ENCODE results near the gene ITPR1. TPM values are rescaled to one million over a fixed set of nuclear protein-coding genes. Genes with fewer than 3 reads are reported as not detected.

The ITPR1 gene
- total and polyA plus RNA-seq, 12 donors, result 9.7 to 40.3 (median 18.8) TPM

DNA sequence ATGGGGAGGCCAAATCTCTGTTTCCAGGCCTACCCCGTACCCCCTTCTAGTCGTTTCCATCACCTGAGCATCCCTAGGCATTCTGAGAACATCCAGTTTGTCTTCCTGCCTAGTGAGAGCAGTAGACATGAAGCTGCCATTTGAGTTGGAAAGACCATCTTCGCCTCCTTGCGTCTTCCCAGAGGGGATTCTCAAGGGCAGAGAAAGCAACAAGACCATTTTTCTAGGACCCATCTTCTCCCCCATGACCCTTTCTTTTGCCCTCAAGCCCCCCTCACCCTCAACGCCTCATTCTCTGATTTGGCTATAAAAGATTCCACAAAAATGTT is 337.4 kb downstream of the ITPR1 start:
- Histone ChIP-seq H3K4me1 (peaks cover 10 to 86% (median 36%) of the 10 kb centered on the region in 9 donors), H3K36me3 (peaks cover 0 to 27% (median 0%) of the 10 kb centered on the region in 9 donors), H3K9me3 (no peaks in the 10 kb centered on the region), H3K27ac (peak overlapping the region in 9 of 10 donors; percentile 16 to 86 (median 72)), H3K4me3 (peak overlapping the region in 2 of 10 donors; percentile 1 to 4), H3K27me3 (no peaks in the 10 kb centered on the region)
- TF ChIP-seq, protein P1, sequence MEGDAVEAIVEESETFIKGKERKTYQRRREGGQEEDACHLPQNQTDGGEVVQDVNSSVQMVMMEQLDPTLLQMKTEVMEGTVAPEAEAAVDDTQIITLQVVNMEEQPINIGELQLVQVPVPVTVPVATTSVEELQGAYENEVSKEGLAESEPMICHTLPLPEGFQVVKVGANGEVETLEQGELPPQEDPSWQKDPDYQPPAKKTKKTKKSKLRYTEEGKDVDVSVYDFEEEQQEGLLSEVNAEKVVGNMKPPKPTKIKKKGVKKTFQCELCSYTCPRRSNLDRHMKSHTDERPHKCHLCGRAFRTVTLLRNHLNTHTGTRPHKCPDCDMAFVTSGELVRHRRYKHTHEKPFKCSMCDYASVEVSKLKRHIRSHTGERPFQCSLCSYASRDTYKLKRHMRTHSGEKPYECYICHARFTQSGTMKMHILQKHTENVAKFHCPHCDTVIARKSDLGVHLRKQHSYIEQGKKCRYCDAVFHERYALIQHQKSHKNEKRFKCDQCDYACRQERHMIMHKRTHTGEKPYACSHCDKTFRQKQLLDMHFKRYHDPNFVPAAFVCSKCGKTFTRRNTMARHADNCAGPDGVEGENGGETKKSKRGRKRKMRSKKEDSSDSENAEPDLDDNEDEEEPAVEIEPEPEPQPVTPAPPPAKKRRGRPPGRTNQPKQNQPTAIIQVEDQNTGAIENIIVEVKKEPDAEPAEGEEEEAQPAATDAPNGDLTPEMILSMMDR (IDR thresholded peaks at IDR 0.05), result no peak
- ATAC-seq (no peak), DNase-seq (no peak)
- WGBS, 2 donors, result 92 to 95% methylated on average over 5 of the region's 5 CpGs
- intact Hi-C loops (cut with DNase I), result no loop called here

DNA sequence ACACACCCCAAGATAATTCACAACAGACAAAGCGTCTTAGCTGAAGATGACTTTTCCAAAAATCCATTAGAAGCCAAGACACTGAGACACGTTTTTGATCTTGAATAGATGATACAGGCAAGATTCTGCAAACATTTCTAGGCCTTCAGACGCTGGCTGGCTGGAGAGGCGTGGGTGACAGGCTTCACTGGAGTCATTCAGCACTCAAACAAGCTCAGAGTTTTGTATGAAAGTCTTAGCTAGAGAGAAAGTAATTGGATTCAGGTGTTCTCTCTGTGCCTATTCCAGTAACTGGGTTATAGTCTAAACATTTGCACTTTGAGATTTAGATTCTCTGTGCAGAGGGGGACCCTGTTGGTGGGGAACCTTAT is 338.4 kb downstream of the ITPR1 start:
- DNase-seq, result no peak
- Histone ChIP-seq H3K27me3 (no peaks in the 10 kb centered on the region), H3K4me1 (peaks cover 5 to 84% (median 26%) of the 10 kb centered on the region in 9 donors), H3K9me3 (no peaks in the 10 kb centered on the region), H3K36me3 (peaks cover 0 to 27% (median 0%) of the 10 kb centered on the region in 9 donors), H3K4me3 (peak overlapping the region in 1 of 10 donors; percentile 1), H3K27ac (peak overlapping the region; percentile 16 to 86 (median 69))
- intact Hi-C loops (cut with DNase I), result loop anchor here in 1 of 10 donors (1.0 kb wide), 1 partner anchor 146 kb away; no protein-coding TSS in a partner anchor
- ATAC-seq, result peak in 2 of 8 donors; percentile 16 to 17
- WGBS, 2 donors, result 51 to 57% methylated on average over 4 of the region's 4 CpGs
- TF ChIP-seq, protein P1 (IDR thresholded peaks at IDR 0.05), result no peak

DNA sequence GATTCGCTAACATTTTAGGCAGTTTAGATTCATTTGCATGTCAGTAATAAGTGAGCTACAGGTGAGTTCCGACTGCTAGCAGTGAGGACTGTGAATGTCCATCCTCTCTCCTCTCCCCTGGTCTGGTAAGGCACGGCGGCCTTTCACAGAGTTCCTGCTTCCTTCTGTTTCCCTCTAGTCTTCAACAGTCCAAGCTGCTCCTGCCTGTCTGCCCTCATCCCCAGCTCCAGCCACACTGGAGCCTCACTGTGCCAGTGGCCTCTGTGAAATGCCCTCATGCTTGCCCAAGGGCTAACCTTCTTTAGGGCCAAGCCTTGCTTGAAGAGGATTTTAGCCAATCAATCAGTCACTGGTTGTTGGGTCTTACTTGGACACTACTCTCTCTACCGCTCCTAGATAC is 340.3 kb downstream of the ITPR1 start:
- peak overlapping the region in 1 of 10 donors; percentile 45 for H3K27ac ChIP-seq
- no peak overlapping the region for H3K4me3 ChIP-seq
- intact Hi-C loops (cut with DNase I), result no loop called here
- TF ChIP-seq, protein P1 (IDR thresholded peaks at IDR 0.05), result no peak
- H3K36me3 ChIP-seq, result peaks cover 0 to 42% (median 0%) of the 10 kb centered on the region in 9 donors
- no peaks in the 10 kb centered on the region for H3K27me3 ChIP-seq
- DNase-seq (no peak), ATAC-seq (no peak)
- 88 to 97% methylated on average over 5 of the region's 5 CpGs for WGBS, 2 donors
- peaks cover 0 to 65% (median 11%) of the 10 kb centered on the region in 9 donors for H3K4me1 ChIP-seq
- H3K9me3 ChIP-seq, result no peaks in the 10 kb centered on the region

DNA sequence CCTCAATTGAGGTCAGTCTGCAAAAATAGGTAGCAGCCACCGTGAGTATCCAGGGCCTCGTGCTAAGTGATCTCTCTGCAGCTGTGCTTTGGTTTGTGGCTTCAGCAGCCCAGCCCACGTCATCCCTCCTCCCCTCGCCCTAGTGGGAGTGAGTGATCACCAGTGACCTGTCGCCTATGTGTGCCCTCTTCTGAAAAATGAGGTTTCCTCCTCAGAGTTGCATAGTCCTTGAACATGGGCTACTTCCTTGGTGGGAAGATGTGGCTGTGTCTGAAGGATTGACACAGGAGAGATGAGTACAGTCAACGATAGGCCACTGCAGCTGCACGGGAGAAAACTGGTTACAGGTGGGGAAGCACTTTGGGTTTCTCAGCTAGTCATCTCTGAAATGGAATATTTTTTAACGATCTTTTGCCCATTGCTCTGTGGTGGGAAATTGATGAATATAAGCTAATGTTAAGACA is 341.3 kb downstream of the ITPR1 start:
- Histone ChIP-seq H3K27ac (peak overlapping the region in 1 of 10 donors; percentile 45), H3K27me3 (no peaks in the 10 kb centered on the region), H3K9me3 (no peaks in the 10 kb centered on the region), H3K4me1 (peaks cover 0 to 55% (median 11%) of the 10 kb centered on the region in 9 donors), H3K36me3 (peaks cover 0 to 47% (median 0%) of the 10 kb centered on the region in 9 donors), H3K4me3 (no peak overlapping the region)
- intact Hi-C loops (cut with DNase I), result no loop called here
- ATAC-seq, result no peak
- DNase-seq, result no peak
- TF ChIP-seq, protein P1 (IDR thresholded peaks at IDR 0.05), result no peak
- whole genome bisulfite sequencing, 2 donors, result 87 to 89% methylated on average over 8 of the region's 8 CpGs

All from heart right ventricle (tissue), 16 donors.